D341Med (cell line): ENCODE measurements around the gene CDH4.

Experiments
- DNase-seq: peaks from one replicate; pipeline ENCODE4 v3.0.0; 2012; ENCODE audit warnings: low spot score

The CDH4 gene

GRCh38 chr20:61807471-61808160 is 555.6 kb downstream of the CDH4 start:
- DNase-seq: no peak

GRCh38 chr20:61808447-61808846 is 556.4 kb downstream of the CDH4 start:
- no peak for DNase-seq

GRCh38 chr20:61809006-61809770 is 557.1 kb downstream of the CDH4 start:
- no peak for DNase-seq

DNA sequence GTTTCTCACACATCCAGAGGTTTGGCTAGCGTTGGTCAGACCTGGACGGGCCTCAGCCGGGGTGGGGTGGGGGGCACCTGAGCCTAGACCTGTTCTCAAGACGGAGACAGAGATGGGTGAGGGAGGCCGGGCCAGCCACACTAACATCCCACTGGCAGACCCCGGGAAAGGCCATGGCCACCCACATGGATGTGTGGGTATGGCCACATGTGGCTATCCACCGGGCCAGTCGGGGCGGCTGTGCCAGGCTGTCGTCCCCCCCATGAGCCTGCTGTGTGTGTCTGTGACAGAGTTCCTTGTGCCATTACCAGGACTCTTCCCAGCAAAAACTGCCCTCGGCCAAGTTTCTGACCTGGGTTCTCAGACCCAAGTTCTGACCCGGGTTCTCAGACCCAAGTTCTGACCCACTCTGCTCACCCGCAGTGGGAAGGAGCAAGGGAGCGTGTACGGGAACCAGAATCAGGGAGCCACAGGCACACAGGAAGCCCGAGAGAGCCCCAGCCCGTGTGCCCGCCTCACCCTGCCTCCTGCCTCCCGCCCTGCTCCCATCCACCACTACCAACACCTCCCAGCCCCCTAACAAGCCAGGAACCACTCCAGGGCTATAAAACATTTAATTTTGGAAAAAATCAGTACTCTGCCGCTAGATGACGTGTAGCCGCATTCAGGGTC is 558.1 kb downstream of the CDH4 start:
- no peak for DNase-seq

DNA sequence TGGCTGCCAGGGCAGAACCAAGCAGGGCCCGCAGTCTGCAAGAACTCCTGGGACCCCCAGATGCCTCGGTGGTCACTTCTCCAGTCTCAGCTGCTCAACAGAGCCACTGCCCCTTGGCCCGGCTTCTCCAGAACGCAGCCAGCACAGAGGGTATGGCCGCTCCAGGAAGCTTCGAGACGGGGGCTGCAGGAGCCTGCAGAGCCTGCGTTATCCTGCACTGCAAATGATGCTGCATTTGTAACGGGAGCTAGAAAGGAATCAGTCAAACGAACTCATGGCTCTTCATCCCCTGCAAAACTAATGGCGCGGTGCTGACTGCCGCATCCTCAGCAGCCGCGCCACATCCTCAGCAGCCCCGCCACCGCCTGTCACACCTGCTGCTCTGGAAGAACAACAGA is 558.7 kb downstream of the CDH4 start:
- DNase-seq: no peak

GRCh38 chr20:61811166-61811565 is 559.1 kb downstream of the CDH4 start:
- no peak for DNase-seq

- DNase-seq: no peak
Observed at GRCh38 chr20:61812121-61812844, 560.2 kb downstream of the CDH4 start.

DNA sequence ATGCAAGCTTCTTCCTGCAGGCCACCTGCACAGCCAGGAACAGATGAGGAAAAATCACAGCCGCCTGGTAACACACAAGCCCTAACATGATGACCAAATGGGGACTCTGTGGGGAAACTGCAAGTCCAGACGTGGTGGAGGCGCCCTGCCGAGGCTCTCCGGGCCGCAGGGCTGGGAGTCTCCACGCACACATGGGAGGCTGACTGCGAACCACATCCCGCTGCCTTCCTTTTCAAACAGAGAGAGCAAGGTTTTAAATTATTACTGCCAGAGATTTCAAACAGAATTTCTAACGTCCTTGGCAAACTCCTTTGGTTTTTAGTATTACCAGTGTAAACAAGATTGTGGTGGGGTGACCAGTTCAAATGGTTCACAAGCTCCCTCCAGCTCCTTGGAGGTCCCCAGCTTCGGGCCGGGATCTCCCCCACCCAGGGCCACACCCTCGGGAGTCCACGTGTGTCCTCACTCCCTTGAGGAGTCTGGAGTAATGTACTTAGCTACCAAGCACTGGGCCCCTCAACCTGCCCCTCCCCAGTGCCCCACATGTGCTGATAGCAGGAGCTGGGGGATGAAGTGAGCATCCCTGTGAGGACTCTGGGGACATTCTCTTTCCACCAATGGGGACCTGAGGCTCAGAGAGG is 560.9 kb downstream of the CDH4 start:
- DNase-seq: no peak

- no peak for DNase-seq
Observed at GRCh38 chr20:61813791-61814190, 561.7 kb downstream of the CDH4 start.

DNA sequence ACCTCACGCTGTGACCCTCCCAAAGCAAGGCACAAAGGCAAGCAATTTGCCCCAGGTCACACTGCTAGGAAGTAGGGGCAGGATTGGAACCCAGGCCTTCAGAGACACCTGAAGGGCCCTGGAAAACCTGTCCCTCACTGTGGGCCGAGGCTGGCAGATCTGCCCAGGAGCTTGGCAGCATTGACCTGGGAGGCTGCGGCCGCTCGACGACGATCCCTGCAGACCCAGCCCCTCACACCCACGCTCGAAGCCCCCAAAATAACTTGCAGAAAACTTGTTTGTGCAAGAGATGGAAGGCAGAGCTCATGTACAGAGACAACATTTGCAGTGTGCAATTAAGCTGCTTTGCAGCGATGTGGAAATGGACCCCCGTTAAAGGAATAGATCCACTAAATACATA is 562.2 kb downstream of the CDH4 start:
- DNase-seq: no peak

DNA sequence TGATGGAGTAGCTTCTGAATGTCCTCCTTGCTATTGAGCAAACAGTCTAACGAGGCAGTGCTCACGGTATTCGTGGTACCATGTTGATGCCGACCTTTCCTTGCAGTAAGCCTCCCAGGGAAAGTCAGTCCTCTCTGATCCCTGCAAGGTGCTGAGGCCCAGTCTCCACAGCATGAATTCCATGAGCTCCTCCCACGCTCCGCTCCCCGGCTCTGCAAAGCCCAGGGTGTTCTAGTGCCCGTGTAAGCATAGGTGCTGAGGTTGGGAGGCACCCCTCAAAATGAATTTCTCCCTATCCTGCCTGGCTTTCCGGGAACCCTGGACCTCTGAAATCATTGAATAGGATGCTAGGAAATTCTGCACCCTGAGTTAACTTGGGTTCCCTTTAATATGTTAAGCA is 562.7 kb downstream of the CDH4 start:
- DNase-seq: no peak

GRCh38 chr20:61815176-61815575 is 563.1 kb downstream of the CDH4 start:
- DNase-seq: no peak

- no peak for DNase-seq
Observed at GRCh38 chr20:61815678-61816077, 563.6 kb downstream of the CDH4 start.

- DNase-seq: no peak
Observed at GRCh38 chr20:61816606-61817460, 564.8 kb downstream of the CDH4 start.

- DNase-seq: no peak
Observed at GRCh38 chr20:61817575-61817974, 565.5 kb downstream of the CDH4 start.

- DNase-seq: no peak
Observed at GRCh38 chr20:61818746-61819573, 566.9 kb downstream of the CDH4 start.

DNA sequence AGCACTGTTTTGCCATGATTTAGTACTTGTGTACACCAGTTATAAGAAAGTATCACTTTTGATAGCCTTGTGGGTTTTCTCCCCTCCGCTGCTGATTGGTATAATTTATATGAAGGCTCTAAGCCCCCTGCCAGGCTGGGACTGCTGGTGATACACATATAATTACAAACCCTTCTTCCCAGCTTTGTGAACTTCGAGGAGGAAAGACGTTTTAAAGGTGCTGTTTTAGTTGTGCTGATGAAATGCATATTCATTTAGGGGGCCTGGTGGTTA is 567.4 kb downstream of the CDH4 start:
- no peak for DNase-seq

DNA sequence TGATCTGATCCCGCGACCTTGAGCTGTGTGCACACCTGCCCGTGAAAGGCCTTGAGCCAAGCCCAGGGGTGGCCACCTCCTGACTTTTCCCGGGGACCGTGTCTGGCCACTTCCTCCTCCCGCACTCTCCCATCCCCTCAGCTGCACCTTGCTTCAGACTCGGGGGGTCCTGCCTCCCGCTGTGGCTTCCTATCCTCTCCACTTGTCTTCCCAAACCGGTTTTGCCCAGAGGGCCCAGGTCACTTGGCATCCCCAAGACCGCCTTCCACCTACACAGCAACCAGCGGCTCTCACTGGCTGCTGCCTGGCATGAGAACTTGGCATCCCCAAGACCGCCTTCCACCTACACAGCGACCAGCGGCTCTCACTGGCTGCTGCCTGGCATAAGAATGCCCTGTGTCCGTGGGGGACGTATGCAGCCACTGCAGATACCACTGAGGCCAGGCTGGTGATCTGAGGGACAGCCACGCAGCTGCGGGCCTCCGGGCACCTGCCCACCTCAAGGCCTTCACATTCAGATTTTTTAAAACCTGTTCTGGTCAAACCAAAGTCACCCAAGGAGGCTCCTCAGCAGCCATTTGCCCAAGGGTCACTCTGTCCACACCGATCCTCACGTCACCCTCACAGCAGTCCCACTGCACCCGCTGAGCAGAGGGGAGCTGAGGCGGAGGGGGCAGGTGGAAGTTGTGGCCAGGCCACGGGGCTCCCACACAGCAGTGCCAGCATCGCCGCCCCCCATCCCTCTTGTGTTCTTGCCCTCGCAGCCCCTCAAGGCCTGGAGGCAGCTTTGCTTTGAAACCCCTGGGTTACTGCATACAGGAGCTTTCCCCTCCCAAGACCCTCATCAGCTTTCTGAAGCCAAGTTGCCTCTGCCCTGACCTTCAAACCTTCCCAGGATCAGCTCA is 568.1 kb downstream of the CDH4 start:
- DNase-seq: no peak

DNA sequence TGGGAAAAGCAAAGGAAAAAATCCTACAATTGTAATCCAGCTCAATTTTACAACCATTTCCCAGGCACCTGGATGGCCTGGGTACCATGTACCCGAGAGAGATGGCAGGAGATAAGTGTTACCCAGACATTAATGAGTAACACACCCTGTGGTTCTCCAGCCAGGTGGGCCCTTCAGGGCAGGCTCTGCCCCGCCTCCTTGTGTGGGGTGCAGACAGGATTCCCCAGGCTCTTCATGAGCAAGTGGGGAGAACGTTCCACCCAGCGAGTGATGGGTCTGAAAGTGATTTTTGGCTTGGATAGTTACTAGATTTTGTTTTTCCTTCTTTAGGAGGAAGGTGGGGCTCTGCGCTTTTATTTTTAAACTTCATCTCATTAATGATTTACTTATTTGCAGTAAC is 569.7 kb downstream of the CDH4 start:
- DNase-seq: no peak
